ENCODE results near the gene SPACA5B. TPM values are rescaled to one million over a fixed set of nuclear protein-coding genes. Genes with fewer than 3 reads are reported as not detected.

Gene SPACA5B
- total and polyA plus RNA-seq, 10 of the 15 experiments (the other 5 are each of a cell fraction or from before 2014, with no cell fraction given), result 1.0 TPM; not detected in 9

DNA sequence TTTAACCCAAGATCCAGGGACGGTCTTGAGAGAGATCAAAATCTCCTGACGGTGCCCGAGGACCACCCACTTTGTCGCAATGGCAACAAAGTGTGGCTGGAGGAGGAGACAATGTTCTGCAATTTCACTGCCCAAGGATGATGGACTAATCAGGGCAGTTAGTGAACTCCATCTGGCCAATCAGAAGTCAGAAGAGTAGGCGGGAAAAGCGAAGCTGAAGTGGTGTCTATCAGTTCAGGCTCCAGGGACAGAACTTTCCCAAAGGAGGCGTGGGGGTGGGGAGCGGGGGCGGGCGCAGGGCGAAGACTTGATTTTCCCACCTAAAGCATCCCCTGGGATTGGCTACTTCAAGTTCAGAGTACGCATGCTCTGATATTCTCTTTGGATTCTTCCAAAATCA, 25.6 kb downstream of the SPACA5B start:
- WGBS (ENCODE audit: insufficient coverage, insufficient replicate concordance, low lambda C conversion rate, missing lambda C conversion rate), result 62% methylated on average over 12 of the region's 12 CpGs
- DNase-seq (ENCODE audit: low read depth, low spot score) (no peak), FAIRE-seq (no peak), ATAC-seq (no peak)
- Histone ChIP-seq H3K4me2 (ENCODE audit: control insufficient read depth, insufficient read depth) (no peak overlapping the region), H2AFZ (ENCODE audit: control insufficient read depth, low read depth, low read length) (no peak overlapping the region), H3K4me3 (no peak overlapping the region), H3K9ac (ENCODE audit: control insufficient read depth, insufficient read depth, low read length) (no peak overlapping the region), H3K9me3 (replicated peaks; ENCODE audit: control insufficient read depth, insufficient read depth, low read length) (no peaks in the 10 kb centered on the region), H3K79me2 (ENCODE audit: control insufficient read depth, insufficient read depth, low read length) (no peaks in the 10 kb centered on the region), H3K27me3 (replicated peaks in 1 of 2; ENCODE audit: control insufficient read depth in 2 of 2, insufficient read depth in 2 of 2, low read length in 1 of 2) (no peaks in the 10 kb centered on the region), H3K27ac (ENCODE audit: control insufficient read depth, insufficient read depth) (no peak overlapping the region), H4K20me1 (ENCODE audit: control insufficient read depth, insufficient read depth) (no peaks in the 10 kb centered on the region), H3K4me1 (ENCODE audit: control insufficient read depth, insufficient read depth, low read length) (no peaks in the 10 kb centered on the region), H3K36me3 (ENCODE audit: control insufficient read depth in 2 of 2, insufficient read depth in 2 of 2, low read length in 1 of 2) (no peaks in the 10 kb centered on the region)
- ChIA-PET CTCF (no interaction called here), POLR2A (no interaction called here), RAD21 (ENCODE audit: unreplicated experiment) (no interaction called here), SMC1A (ENCODE audit: uncharacterized antibody, unreplicated experiment) (no interaction called here)
- in situ Hi-C loops (cut with MboI), result loop anchor here (5.0 kb wide), 1 partner anchor 34 kb away; no protein-coding TSS in a partner anchor
- TF ChIP-seq ZNF384 (IDR thresholded peaks at IDR 0.05; ENCODE audit: borderline replicate concordance, low read depth, low read length) (no peak), CHD2 (IDR thresholded peaks at IDR 0.05; ENCODE audit: borderline replicate concordance, low read depth, low read length) (no peak), NFXL1 (IDR thresholded peaks at IDR 0.05; ENCODE audit: borderline replicate concordance) (no peak), ZNF24 (IDR thresholded peaks at IDR 0.05) (no peak), BHLHE40 (IDR thresholded peaks at IDR 0.05; ENCODE audit: borderline replicate concordance in 1 of 2, low read depth in 2 of 2, low read length in 1 of 2) (no peak), CHD1 (IDR thresholded peaks at IDR 0.05; ENCODE audit: low read depth, low read length) (no peak), MYC (IDR thresholded peaks at IDR 0.05; ENCODE audit: insufficient read depth, insufficient read length, insufficient replicate concordance, low read length, severe bottlenecking) (no peak), MTA3 (IDR thresholded peaks at IDR 0.05; ENCODE audit: borderline replicate concordance, low read length) (no peak), ZNF622 (IDR thresholded peaks at IDR 0.05) (no peak), JUNB (IDR thresholded peaks at IDR 0.05) (no peak), MYB (IDR thresholded peaks at IDR 0.05; ENCODE audit: borderline replicate concordance, low read depth, low read length) (no peak), BACH1 (IDR thresholded peaks at IDR 0.05; ENCODE audit: borderline replicate concordance) (no peak)
- TF ChIP-seq, protein P1, sequence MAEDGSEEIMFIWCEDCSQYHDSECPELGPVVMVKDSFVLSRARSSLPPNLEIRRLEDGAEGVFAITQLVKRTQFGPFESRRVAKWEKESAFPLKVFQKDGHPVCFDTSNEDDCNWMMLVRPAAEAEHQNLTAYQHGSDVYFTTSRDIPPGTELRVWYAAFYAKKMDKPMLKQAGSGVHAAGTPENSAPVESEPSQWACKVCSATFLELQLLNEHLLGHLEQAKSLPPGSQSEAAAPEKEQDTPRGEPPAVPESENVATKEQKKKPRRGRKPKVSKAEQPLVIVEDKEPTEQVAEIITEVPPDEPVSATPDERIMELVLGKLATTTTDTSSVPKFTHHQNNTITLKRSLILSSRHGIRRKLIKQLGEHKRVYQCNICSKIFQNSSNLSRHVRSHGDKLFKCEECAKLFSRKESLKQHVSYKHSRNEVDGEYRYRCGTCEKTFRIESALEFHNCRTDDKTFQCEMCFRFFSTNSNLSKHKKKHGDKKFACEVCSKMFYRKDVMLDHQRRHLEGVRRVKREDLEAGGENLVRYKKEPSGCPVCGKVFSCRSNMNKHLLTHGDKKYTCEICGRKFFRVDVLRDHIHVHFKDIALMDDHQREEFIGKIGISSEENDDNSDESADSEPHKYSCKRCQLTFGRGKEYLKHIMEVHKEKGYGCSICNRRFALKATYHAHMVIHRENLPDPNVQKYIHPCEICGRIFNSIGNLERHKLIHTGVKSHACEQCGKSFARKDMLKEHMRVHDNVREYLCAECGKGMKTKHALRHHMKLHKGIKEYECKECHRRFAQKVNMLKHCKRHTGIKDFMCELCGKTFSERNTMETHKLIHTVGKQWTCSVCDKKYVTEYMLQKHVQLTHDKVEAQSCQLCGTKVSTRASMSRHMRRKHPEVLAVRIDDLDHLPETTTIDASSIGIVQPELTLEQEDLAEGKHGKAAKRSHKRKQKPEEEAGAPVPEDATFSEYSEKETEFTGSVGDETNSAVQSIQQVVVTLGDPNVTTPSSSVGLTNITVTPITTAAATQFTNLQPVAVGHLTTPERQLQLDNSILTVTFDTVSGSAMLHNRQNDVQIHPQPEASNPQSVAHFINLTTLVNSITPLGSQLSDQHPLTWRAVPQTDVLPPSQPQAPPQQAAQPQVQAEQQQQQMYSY (CRISPR knock-in tag; IDR thresholded peaks at IDR 0.05), result no peak
- TF ChIP-seq, protein P2, sequence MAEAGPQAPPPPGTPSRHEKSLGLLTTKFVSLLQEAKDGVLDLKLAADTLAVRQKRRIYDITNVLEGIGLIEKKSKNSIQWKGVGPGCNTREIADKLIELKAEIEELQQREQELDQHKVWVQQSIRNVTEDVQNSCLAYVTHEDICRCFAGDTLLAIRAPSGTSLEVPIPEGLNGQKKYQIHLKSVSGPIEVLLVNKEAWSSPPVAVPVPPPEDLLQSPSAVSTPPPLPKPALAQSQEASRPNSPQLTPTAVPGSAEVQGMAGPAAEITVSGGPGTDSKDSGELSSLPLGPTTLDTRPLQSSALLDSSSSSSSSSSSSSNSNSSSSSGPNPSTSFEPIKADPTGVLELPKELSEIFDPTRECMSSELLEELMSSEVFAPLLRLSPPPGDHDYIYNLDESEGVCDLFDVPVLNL (IDR thresholded peaks at IDR 0.05; ENCODE audit: low read depth, low read length), result no peak
- TF ChIP-seq, protein P3, sequence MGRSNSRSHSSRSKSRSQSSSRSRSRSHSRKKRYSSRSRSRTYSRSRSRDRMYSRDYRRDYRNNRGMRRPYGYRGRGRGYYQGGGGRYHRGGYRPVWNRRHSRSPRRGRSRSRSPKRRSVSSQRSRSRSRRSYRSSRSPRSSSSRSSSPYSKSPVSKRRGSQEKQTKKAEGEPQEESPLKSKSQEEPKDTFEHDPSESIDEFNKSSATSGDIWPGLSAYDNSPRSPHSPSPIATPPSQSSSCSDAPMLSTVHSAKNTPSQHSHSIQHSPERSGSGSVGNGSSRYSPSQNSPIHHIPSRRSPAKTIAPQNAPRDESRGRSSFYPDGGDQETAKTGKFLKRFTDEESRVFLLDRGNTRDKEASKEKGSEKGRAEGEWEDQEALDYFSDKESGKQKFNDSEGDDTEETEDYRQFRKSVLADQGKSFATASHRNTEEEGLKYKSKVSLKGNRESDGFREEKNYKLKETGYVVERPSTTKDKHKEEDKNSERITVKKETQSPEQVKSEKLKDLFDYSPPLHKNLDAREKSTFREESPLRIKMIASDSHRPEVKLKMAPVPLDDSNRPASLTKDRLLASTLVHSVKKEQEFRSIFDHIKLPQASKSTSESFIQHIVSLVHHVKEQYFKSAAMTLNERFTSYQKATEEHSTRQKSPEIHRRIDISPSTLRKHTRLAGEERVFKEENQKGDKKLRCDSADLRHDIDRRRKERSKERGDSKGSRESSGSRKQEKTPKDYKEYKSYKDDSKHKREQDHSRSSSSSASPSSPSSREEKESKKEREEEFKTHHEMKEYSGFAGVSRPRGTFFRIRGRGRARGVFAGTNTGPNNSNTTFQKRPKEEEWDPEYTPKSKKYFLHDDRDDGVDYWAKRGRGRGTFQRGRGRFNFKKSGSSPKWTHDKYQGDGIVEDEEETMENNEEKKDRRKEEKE (IDR thresholded peaks at IDR 0.05), result no peak
- intact Hi-C loops (cut with micrococcal nuclease; ENCODE audit: unreplicated experiment), result no loop called here
- no TSS peak for BruUV-seq (replicated peaks)
